GM19372 (cell line): ENCODE measurements around the gene CCN2.
"Not testable (repeated sequence)": the region's sequence is repeated elsewhere in the genome, so short reads cannot be mapped to it uniquely, and the experiment has no call there.

Source experiments
- ATAC-seq: cut with Tn5 transposase; IDR thresholded peaks from one replicate; pipeline ENCODE4 v1.9.1; 2021; ENCODE audit warnings: mild to moderate bottlenecking, low read depth, moderate library complexity; ENCODE audit not compliant: unreplicated experiment

Gene CCN2

GRCh38 chr6:131946992-131947955 is 3.9 kb downstream of the CCN2 start:
- ATAC-seq = no peak

GRCh38 chr6:131946404-131946991 is 4.7 kb downstream of the CCN2 start:
- ATAC-seq = no peak

GRCh38 chr6:131945971-131946370 is 5.2 kb downstream of the CCN2 start:
- ATAC-seq = no peak

- no peak for ATAC-seq
These were observed 13.2 kb downstream of the CCN2 start for GRCh38 chr6:131937703-131938631.

GRCh38 chr6:131937226-131937625 is 13.9 kb downstream of the CCN2 start:
- no peak for ATAC-seq

GRCh38 chr6:131936156-131936555 is 15.0 kb downstream of the CCN2 start:
- ATAC-seq = no peak

- no peak for ATAC-seq
These were observed 20.0 kb downstream of the CCN2 start for GRCh38 chr6:131931063-131931750.

GRCh38 chr6:131929976-131930375 is 21.2 kb downstream of the CCN2 start:
- no peak for ATAC-seq

- no peak for ATAC-seq
These were observed 21.9 kb downstream of the CCN2 start for GRCh38 chr6:131929264-131929663.

GRCh38 chr6:131924881-131925474 is 26.2 kb downstream of the CCN2 start:
- ATAC-seq = no peak

GRCh38 chr6:131923356-131923755 is 27.8 kb downstream of the CCN2 start:
- ATAC-seq = no peak

- no peak for ATAC-seq
These were observed 30.5 kb downstream of the CCN2 start for GRCh38 chr6:131920656-131921055.

GRCh38 chr6:131918650-131919355 is 32.4 kb downstream of the CCN2 start:
- ATAC-seq = no peak

- ATAC-seq = no peak
These were observed 33.2 kb downstream of the CCN2 start for GRCh38 chr6:131917763-131918649.

GRCh38 chr6:131917318-131917717 is 33.9 kb downstream of the CCN2 start:
- no peak for ATAC-seq

GRCh38 chr6:131916847-131917246 is 34.3 kb downstream of the CCN2 start:
- no peak for ATAC-seq

GRCh38 chr6:131916091-131916796 is 34.9 kb downstream of the CCN2 start:
- not testable (repeated sequence) for ATAC-seq
